ENCODE results near the gene RPL37. TPM values are rescaled to one million over a fixed set of nuclear protein-coding genes. Genes with fewer than 3 reads are reported as not detected.

The RPL37 gene
- total and polyA plus RNA-seq, 2 donors (not counting 3 experiments of a cell fraction or from before 2014, with no cell fraction given) = 259 to 1,348 TPM

- H2AFZ ChIP-seq (ENCODE audit: low read depth, low read length) = no peak overlapping the region
- ChIA-PET CTCF (no interaction called here), POLR2A (no interaction called here)
- H3K4me3 ChIP-seq (replicated peaks in 1 of 3; ENCODE audit: insufficient read depth in 1 of 3, low read depth in 1 of 3, low read length in 3 of 3) = no peak overlapping the region
- no peak overlapping the region for H3K9ac ChIP-seq (replicated peaks; ENCODE audit: extremely low read depth, insufficient read depth, low read length)
- H3K9me3 ChIP-seq (replicated peaks; ENCODE audit: control insufficient read depth, insufficient read depth, low read length) = no peaks in the 10 kb centered on the region
- no peak for TF ChIP-seq MYC (IDR thresholded peaks at IDR 0.05; ENCODE audit: low read depth, low read length)
- TF ChIP-seq FOS (IDR thresholded peaks at IDR 0.05; ENCODE audit: borderline replicate concordance, insufficient read depth, low read length) = no peak
- no peak for TF ChIP-seq POLR2A (IDR thresholded peaks at IDR 0.05; ENCODE audit: low read depth, low read length)
- TF ChIP-seq GATA2 (IDR thresholded peaks at IDR 0.05; ENCODE audit: insufficient read depth, insufficient read length, low read depth, low read length) = no peak
- no peak for TF ChIP-seq JUN (IDR thresholded peaks at IDR 0.05; ENCODE audit: borderline replicate concordance, insufficient read depth, insufficient read length, low read depth)
- no peak for TF ChIP-seq POLR2AphosphoS5 (IDR thresholded peaks at IDR 0.05; ENCODE audit: insufficient read depth, low read depth, low read length)
- TF ChIP-seq, protein P1, sequence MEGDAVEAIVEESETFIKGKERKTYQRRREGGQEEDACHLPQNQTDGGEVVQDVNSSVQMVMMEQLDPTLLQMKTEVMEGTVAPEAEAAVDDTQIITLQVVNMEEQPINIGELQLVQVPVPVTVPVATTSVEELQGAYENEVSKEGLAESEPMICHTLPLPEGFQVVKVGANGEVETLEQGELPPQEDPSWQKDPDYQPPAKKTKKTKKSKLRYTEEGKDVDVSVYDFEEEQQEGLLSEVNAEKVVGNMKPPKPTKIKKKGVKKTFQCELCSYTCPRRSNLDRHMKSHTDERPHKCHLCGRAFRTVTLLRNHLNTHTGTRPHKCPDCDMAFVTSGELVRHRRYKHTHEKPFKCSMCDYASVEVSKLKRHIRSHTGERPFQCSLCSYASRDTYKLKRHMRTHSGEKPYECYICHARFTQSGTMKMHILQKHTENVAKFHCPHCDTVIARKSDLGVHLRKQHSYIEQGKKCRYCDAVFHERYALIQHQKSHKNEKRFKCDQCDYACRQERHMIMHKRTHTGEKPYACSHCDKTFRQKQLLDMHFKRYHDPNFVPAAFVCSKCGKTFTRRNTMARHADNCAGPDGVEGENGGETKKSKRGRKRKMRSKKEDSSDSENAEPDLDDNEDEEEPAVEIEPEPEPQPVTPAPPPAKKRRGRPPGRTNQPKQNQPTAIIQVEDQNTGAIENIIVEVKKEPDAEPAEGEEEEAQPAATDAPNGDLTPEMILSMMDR (IDR thresholded peaks at IDR 0.05; ENCODE audit: extremely low read depth in 1 of 2, insufficient read depth in 1 of 2, low read depth in 1 of 2, low read length in 2 of 2) = no peak
- TF ChIP-seq EZH2 (IDR thresholded peaks at IDR 0.05; ENCODE audit: borderline replicate concordance, low read depth, low read length, severe bottlenecking) = no peak
- TF ChIP-seq, protein P2, sequence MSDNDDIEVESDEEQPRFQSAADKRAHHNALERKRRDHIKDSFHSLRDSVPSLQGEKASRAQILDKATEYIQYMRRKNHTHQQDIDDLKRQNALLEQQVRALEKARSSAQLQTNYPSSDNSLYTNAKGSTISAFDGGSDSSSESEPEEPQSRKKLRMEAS (IDR thresholded peaks at IDR 0.05; ENCODE audit: insufficient read depth, insufficient read length) = no peak
- peaks cover 5 to 9% of the 10 kb centered on the region in 2 experiments for H3K36me3 ChIP-seq (ENCODE audit: control insufficient read depth in 2 of 2, extremely low read depth in 1 of 2, insufficient read depth in 2 of 2, low read length in 2 of 2)
- peaks cover 6% of the 10 kb centered on the region for H3K4me1 ChIP-seq (ENCODE audit: control insufficient read depth, extremely low read depth, insufficient read depth, low read length)
- DNase-seq (ENCODE audit: low read depth, low spot score) (no peak), FAIRE-seq (no peak)
- dilution Hi-C loops (cut with MboI; ENCODE audit: extremely low pct_ligation_motif_present, low sequenced_read_pairs) (no loop called here), intact Hi-C loops (cut with micrococcal nuclease) (no loop called here)
- no peak overlapping the region for H3K4me2 ChIP-seq (ENCODE audit: insufficient read depth, low read length)
- H3K27ac ChIP-seq (ENCODE audit: insufficient read depth, low read depth, low read length) = no peak overlapping the region
- peaks cover 83% of the 10 kb centered on the region for H3K79me2 ChIP-seq (ENCODE audit: control insufficient read depth, insufficient read depth, low read length)
- no TSS peak for BruUV-seq (replicated peaks)
- H4K20me1 ChIP-seq (replicated peaks; ENCODE audit: control insufficient read depth, extremely low read depth, insufficient read depth, low read length) = peaks cover 13% of the 10 kb centered on the region
- H3K27me3 ChIP-seq (ENCODE audit: control insufficient read depth in 2 of 2, insufficient read depth in 2 of 2, low read length in 2 of 2) = no peaks in the 10 kb centered on the region
- no peaks in the 10 kb centered on the region for H3K9me1 ChIP-seq (replicated peaks; ENCODE audit: control insufficient read depth, extremely low read depth, insufficient read depth, low read length)
Observed at GRCh38 chr5:40780199-40780598, 54.8 kb downstream of the RPL37 start.
